IMR-90 (cell line): ENCODE measurements around the gene LYSMD4. TPM values are rescaled to one million over a fixed set of nuclear protein-coding genes. Genes with fewer than 3 reads are reported as not detected.

Experiments
- ATAC-seq: fragments of 200-7000 bp; cut with Tn5 transposase; 2 replicates; pipeline ENCODE4 v1.9.1; 2020; ENCODE audit warnings: low read depth, mild to moderate bottlenecking, moderate library complexity
- BruUV-seq: library from RNA; stranded (reverse); fragments of 400-500 nt; replicated peaks from 2 replicates; lab custom pipeline; 2021; lab: Mats Ljungman, UMichigan
- CTCF ChIA-PET: fragments of 300-600 bp; formaldehyde crosslinking; extraction: SDS; loops from one replicate; lab custom pipeline; 2021; ENCODE audit warnings: antibody characterized with exemption; lab: Yijun Ruan, JAX
- POLR2A ChIA-PET: fragments of 300-600 bp; sonication (Branson Sonifier 250); formaldehyde crosslinking; loops from one replicate; lab custom pipeline; 2022; ENCODE audit warnings: antibody characterized with exemption; ENCODE audit not compliant: unreplicated experiment; lab: Charles Lee
- DNase-seq: peaks from one replicate; pipeline ENCODE4 v3.0.0; 2013
- H2AFZ ChIP-seq: replicated peaks from 2 replicates; pipeline ENCODE3; 2013; ENCODE audit warnings: low read length, mild to moderate bottlenecking; ENCODE audit not compliant: poor library complexity
- H2AK5ac ChIP-seq: 2 replicates; pipeline ENCODE4 v1.6.1; 2013; ENCODE audit warnings: low read depth, low read length, inconsistent platforms
- H2AK9ac ChIP-seq: replicated peaks from 2 replicates; pipeline ENCODE3; 2013; ENCODE audit warnings: mild to moderate bottlenecking, low read depth, low read length, moderate library complexity; ENCODE audit not compliant: poor library complexity
- H2BK120ac ChIP-seq: 2 replicates; pipeline ENCODE4 v1.6.1; 2013; ENCODE audit warnings: low read depth, low read length, inconsistent platforms
- H2BK15ac ChIP-seq: 3 replicates; pipeline ENCODE4 v1.6.1; 2013; ENCODE audit warnings: low read depth, low read length, inconsistent platforms
- H2BK20ac ChIP-seq: 2 replicates; pipeline ENCODE4 v1.6.1; 2013; ENCODE audit warnings: low read depth, mild to moderate bottlenecking, inconsistent platforms, low read length, moderate library complexity
- H2BK5ac ChIP-seq: 2 replicates; pipeline ENCODE4 v1.6.1; 2013; ENCODE audit warnings: mild to moderate bottlenecking, low read depth, low read length, inconsistent platforms; ENCODE audit not compliant: poor library complexity, severe bottlenecking
- H3K14ac ChIP-seq: replicated peaks from 2 replicates; pipeline ENCODE4 v1.6.1; 2013; ENCODE audit warnings: low read depth, low read length, inconsistent platforms
- H3K18ac ChIP-seq: 2 replicates; pipeline ENCODE4 v1.6.1; 2013; ENCODE audit warnings: low read depth, low read length, control low read depth
- H3K23ac ChIP-seq: 2 replicates; pipeline ENCODE4 v1.6.1; 2013; ENCODE audit warnings: low read depth, low read length, inconsistent platforms
- H3K27ac ChIP-seq: 2 replicates; pipeline ENCODE4 v1.5.1; 2013; ENCODE audit warnings: mild to moderate bottlenecking, control low read depth, low read length; ENCODE audit not compliant: insufficient read depth
- H3K27me3 ChIP-seq: 2 replicates; pipeline ENCODE4 v1.6.1; 2013; ENCODE audit warnings: low read length; ENCODE audit not compliant: control insufficient read depth, insufficient read depth
- H3K36me3 ChIP-seq: 2 replicates; pipeline ENCODE4 v1.6.1; 2013; ENCODE audit warnings: low read length, mixed read lengths; ENCODE audit not compliant: control insufficient read depth, insufficient read depth
- H3K4ac ChIP-seq: 2 replicates; pipeline ENCODE4 v1.6.1; 2013; ENCODE audit warnings: low read depth, low read length, inconsistent platforms
- H3K4me1 ChIP-seq: 2 replicates; pipeline ENCODE4 v1.6.1; 2013; ENCODE audit warnings: low read length, mixed read lengths; ENCODE audit not compliant: control insufficient read depth, insufficient read depth
- H3K4me2 ChIP-seq: 2 replicates; pipeline ENCODE4 v1.6.1; 2013; ENCODE audit warnings: low read depth, mild to moderate bottlenecking, control low read depth, low read length, moderate library complexity
- H3K4me3 ChIP-seq: 2 replicates; pipeline ENCODE4 v1.5.1; 2013; ENCODE audit warnings: low read depth, mild to moderate bottlenecking, control low read depth, low read length, moderate library complexity; ENCODE audit not compliant: insufficient read depth
- H3K56ac ChIP-seq: 2 replicates; pipeline ENCODE4 v1.6.1; 2013; ENCODE audit warnings: low read length, inconsistent platforms; ENCODE audit not compliant: insufficient read depth; ENCODE audit errors: extremely low read depth
- H3K79me1 ChIP-seq, 2 experiments: 2 replicates each; pipeline ENCODE4 v1.6.1; 2013; ENCODE audit warnings: low read length in 2 of 2, inconsistent platforms in 1 of 2, low read depth in 1 of 2
- H3K9ac ChIP-seq: 2 replicates; pipeline ENCODE4 v1.6.1; 2013; ENCODE audit warnings: low read depth, low read length, control low read depth
- H3K9me1 ChIP-seq: 2 replicates; pipeline ENCODE4 v1.6.1; 2013; ENCODE audit warnings: low read length, inconsistent platforms; ENCODE audit not compliant: insufficient read depth
- H3K9me3 ChIP-seq: 2 replicates; pipeline ENCODE4 v1.6.1; 2013; ENCODE audit warnings: low read length; ENCODE audit not compliant: control insufficient read depth, insufficient read depth
- H4K20me1 ChIP-seq: 2 replicates; pipeline ENCODE4 v1.6.1; 2013; ENCODE audit warnings: low read length, inconsistent platforms; ENCODE audit not compliant: insufficient read depth
- H4K5ac ChIP-seq: 2 replicates; pipeline ENCODE4 v1.6.1; 2013; ENCODE audit warnings: mild to moderate bottlenecking, low read depth, low read length, control low read depth
- H4K8ac ChIP-seq, 2 experiments: 2 replicates each; pipeline ENCODE4 v1.6.1; 2013; ENCODE audit warnings: low read depth in 2 of 2, low read length in 2 of 2, control low read depth in 1 of 2, inconsistent platforms in 1 of 2
- H4K91ac ChIP-seq: 2 replicates; pipeline ENCODE4 v1.6.1; 2013; ENCODE audit warnings: low read depth, low read length, inconsistent platforms; ENCODE audit not compliant: insufficient read depth
- MAZ ChIP-seq: IDR thresholded peaks from 2 replicates; pipeline ENCODE4 v1.6.1; 2012; ENCODE audit warnings: low read depth, mild to moderate bottlenecking, low read length, improper control_type of control experiment, moderate library complexity, borderline replicate concordance
- SMC3 ChIP-seq: fragments of 150-350 bp; IDR thresholded peaks from 2 replicates; pipeline ENCODE4 v1.6.1; 2016; ENCODE audit warnings: low read depth, mild to moderate bottlenecking, antibody characterized with exemption, low read length, moderate library complexity
- dilution Hi-C: fragments of 300-500 bp; cut with HindIII; formaldehyde crosslinking; loops from one replicate; pipeline ENCODE4 v1.14.3; 2018; ENCODE audit warnings: low sequenced_read_pairs; ENCODE audit not compliant: unreplicated experiment
- in situ Hi-C: fragments of 300-500 bp; cut with MboI; formaldehyde crosslinking; loops from 3 replicates; pipeline ENCODE4 v1.14.3; 2019; ENCODE audit warnings: low sequenced_read_pairs, inconsistent platforms, mixed read lengths
- intact Hi-C: fragments of 100-400 bp; cut with micrococcal nuclease; formaldehyde crosslinking; loops from 2 replicates; pipeline ENCODE4 v1.10.0; 2022
- polyA plus RNA-seq, 3 experiments: library from polyadenylated mRNA; depleted of rRNA; stranded (reverse); fragments of >200 nt; gene quantifications; 2 replicates each; pipeline ENCODE4 v1.2.3, GENCODE V29; 2012; ENCODE audit warnings: low replicate concordance in 1 of 3
- total RNA-seq: library from RNA; depleted of rRNA; stranded (reverse); fragments of >200 nt; gene quantifications from 2 replicates; pipeline ENCODE4 v1.2.3, GENCODE V29; 2012

Gene LYSMD4
- total and polyA plus RNA-seq, 2 of the 4 experiments (the other 2 are of a cell fraction), result 4.5 to 5.0 TPM

GRCh38 chr15:99680276-99680675 lies 53.0 kb downstream of the LYSMD4 start:
- H3K14ac ChIP-seq, result no peak overlapping the region
- no peak overlapping the region for H3K4ac ChIP-seq
- dilution Hi-C loops (no loop called here), intact Hi-C loops (no loop called here), in situ Hi-C loops (no loop called here)
- no peak overlapping the region for H2BK20ac ChIP-seq
- no peak overlapping the region for H4K5ac ChIP-seq
- H2AK9ac ChIP-seq, result no peak overlapping the region
- POLR2A ChIA-PET, result no interaction called here
- BruUV-seq, result no TSS peak
- no peak overlapping the region for H3K56ac ChIP-seq
- H3K4me1 ChIP-seq, result no peaks in the 10 kb centered on the region
- no peaks in the 10 kb centered on the region for H3K27me3 ChIP-seq
- H3K9me1 ChIP-seq, result peaks cover 3% of the 10 kb centered on the region; the same call in 1 of the 2 replicates
- no peak overlapping the region for H3K4me3 ChIP-seq
- H3K4me2 ChIP-seq, result no peak overlapping the region
- H2AK5ac ChIP-seq, result no peak overlapping the region
- no peak overlapping the region for H2BK120ac ChIP-seq
- no peak overlapping the region for H4K8ac ChIP-seq
- peaks cover 10% of the 10 kb centered on the region for H3K36me3 ChIP-seq
- H3K18ac ChIP-seq, result no peak overlapping the region
- H3K9ac ChIP-seq, result no peak overlapping the region
- no peaks in the 10 kb centered on the region for H4K20me1 ChIP-seq
- H2BK5ac ChIP-seq, result no peak overlapping the region
- H2AFZ ChIP-seq, result no peak overlapping the region
- peaks cover 0 to 19% of the 10 kb centered on the region in 2 experiments for H3K79me1 ChIP-seq
- DNase-seq (no peak), ATAC-seq (no peak)
- no peak overlapping the region for H4K91ac ChIP-seq
- CTCF ChIA-PET, result interaction anchor here (0.6 kb wide), 1 partner anchor 195 kb away, joined by 3 read pairs; no protein-coding TSS in a partner anchor
- no peak overlapping the region for H3K27ac ChIP-seq
- TF ChIP-seq MAZ (no peak), SMC3 (no peak)
- H3K23ac ChIP-seq, result no peak overlapping the region
- no peak overlapping the region for H2BK15ac ChIP-seq
- no peaks in the 10 kb centered on the region for H3K9me3 ChIP-seq
